ENCODE results near the gene MACF1.

The MACF1 gene

GRCh38 chr1:39398278-39399021 lies 194.0 kb downstream of the MACF1 start:
- no peak for DNase-seq

DNA sequence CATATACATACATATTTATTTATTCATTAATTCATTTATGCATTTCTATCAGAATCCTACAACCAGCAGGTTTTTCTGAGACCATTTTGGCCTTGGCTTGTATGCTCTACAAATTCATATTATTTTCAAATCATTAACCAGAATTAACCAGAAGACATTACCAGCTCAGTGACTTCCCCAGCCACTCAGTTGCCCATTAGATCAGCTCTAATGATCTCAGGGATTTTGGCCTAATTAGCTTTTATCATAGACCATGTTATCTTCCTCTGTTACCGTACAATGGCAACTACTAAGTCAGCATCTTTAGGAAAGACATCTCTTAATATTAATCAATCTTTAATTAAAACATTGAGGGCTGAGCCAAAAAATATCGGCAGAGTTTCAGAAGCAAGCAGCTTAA lies 196.6 kb downstream of the MACF1 start:
- no peak for DNase-seq

GRCh38 chr1:39404876-39405275 lies 200.4 kb downstream of the MACF1 start:
- no peak for DNase-seq

DNA sequence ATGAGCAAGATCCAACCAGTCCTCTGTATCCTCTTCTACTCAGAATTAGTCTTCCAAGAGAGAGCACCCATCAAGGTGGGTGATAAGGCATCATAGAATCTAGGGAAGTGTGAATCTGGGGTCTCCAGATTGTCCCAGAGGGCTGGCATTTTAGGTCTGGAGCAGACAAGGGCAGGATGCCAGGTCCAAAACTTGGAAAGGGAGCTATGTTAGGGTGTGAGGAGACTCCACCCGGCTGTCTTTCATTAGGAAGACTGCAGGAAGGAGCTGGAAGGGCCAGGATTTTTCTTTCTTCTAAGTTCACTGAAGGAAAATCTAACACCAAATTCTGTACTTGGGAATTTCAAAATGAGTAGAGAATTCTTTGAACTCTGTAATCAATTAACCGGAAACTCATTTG lies 200.9 kb downstream of the MACF1 start:
- no peak for DNase-seq

GRCh38 chr1:39406533-39407450 lies 202.3 kb downstream of the MACF1 start:
- no peak for DNase-seq

GRCh38 chr1:39407510-39407895 lies 203.0 kb downstream of the MACF1 start:
- no peak for DNase-seq

GRCh38 chr1:39407896-39408640 lies 203.6 kb downstream of the MACF1 start:
- DNase-seq: no peak

DNA sequence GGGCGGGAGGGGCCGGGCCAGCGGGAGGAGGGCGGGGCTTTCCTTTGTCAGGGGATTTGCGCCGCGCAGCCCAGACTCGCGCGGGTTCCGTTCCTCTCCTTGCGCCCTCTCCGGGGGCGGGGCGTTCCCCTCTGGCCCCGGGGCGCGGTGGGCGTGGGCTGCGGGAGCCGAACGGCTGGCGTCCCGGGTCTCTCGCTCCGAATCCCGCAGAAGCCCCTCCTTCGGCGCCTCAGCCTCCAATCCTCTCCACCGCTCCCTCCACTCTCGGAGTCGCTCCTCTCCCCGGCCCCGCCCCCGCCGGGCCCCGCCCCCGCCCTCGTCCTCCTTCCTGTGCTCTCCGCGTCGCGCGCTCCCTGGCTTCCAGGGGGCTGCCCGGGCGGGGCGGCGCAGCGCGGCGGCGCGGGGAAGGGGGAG lies 204.2 kb downstream of the MACF1 start:
- peak; percentile 80 for DNase-seq

DNA sequence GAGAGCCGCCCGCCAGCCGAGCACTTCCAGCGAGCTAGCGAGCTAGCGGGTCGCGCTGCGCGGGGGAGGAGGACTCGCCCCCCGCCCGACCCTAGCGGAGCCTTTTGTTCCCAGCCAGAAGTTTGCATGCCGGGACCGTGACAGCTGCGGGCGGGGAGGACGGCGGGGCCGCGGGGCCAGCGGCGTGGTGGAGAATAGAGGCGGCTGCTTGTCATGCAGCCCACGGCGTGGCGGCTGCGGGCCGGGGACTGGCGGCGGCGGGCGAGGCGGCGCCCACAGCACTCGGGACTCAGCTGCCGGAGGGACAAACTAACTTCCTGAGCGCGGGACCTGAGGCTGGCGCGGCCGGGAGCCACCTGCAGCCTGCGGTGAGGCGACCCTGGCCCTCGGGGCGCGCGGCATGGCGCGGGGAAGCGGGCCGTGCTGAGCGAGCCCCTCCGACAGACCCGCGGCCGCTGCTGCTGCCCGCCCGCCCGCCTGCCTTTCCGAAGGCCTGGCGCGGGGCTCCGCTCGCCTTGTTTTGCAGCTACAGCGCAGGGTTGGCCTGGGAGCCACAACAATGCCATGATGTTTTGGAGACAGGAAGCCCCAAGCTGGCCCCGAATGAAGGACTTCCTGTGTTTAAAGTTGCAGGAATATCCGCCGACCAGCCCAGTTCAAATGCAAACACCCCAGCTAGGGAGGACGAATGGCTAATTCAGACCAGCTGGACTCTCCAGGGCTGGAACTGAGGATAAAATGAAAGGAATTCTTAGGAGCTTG lies 204.7 kb downstream of the MACF1 start:
- DNase-seq: no peak

DNA sequence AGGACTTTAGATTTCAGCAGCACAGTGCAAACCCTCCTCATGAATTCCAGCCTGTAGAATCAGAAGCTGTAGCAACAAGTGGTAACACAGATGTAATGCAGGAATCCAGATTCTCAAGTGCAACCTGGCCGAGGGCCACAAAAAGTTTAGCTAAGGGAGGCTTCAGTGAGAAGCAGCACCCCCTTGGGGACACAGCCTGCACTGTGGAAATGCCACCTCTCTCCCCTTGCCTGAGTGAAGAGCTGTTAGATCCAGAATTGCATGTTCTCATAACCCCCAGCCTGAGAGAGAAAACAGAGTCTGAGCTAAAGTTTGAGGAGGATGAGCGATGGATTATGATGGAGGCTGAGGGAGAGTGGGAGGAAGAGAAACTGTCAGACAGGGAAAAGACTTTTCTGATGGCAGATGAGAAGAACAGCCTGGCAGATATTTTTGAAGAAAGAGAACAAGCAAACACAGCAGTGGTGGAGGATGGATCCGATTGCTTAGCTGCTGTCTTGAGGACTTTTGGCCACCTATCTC lies 206.5 kb downstream of the MACF1 start:
- DNase-seq: peak; percentile 34

DNA sequence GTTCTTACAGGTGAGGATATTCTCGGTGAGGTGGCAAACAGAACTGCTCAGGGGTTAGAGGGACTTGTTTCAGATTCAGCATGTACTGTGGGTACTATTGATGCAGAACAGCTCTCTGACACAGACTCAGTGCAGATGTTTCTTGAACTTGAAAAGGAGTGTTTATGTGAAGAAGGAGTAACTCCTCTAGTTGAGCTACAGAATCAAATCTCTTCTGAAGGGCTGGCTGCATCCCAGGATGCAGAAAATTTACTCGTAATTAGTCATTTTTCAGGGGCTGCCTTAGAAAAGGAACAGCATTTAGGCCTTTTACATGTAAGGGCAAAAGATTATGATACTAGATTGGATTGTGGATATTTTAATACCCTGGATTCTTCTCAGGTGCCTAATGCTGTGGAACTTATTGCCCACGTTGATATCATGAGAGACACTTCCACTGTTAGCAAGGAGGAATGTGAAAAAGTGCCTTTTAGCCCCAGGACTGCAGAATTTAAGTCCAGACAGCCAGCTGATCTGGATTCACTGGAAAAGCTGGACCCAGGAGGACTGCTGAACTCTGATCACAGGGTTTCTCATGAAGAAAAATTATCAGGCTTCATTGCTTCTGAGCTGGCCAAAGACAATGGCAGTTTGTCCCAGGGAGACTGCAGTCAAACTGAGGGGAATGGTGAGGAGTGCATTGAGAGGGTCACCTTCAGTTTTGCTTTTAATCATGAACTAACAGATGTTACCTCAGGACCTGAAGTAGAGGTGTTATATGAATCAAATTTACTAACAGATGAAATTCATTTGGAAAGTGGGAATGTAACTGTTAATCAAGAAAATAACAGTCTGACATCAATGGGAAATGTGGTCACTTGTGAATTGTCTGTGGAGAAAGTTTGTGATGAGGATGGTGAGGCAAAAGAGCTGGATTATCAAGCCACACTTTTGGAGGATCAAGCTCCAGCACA lies 207.3 kb downstream of the MACF1 start:
- no peak for DNase-seq

DNA sequence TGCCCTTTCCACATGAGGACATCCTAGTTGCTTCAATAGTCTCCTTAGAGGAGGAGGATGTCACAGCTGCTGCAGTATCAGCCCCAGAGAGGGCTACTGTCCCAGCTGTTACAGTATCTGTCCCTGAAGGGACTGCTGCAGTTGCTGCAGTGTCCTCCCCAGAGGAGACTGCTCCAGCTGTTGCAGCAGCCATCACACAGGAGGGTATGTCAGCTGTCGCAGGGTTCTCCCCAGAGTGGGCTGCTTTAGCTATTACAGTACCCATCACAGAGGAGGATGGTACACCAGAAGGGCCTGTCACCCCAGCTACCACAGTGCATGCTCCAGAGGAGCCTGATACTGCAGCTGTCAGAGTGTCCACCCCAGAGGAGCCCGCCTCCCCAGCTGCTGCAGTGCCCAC lies 208.4 kb downstream of the MACF1 start:
- DNase-seq: no peak

DNA sequence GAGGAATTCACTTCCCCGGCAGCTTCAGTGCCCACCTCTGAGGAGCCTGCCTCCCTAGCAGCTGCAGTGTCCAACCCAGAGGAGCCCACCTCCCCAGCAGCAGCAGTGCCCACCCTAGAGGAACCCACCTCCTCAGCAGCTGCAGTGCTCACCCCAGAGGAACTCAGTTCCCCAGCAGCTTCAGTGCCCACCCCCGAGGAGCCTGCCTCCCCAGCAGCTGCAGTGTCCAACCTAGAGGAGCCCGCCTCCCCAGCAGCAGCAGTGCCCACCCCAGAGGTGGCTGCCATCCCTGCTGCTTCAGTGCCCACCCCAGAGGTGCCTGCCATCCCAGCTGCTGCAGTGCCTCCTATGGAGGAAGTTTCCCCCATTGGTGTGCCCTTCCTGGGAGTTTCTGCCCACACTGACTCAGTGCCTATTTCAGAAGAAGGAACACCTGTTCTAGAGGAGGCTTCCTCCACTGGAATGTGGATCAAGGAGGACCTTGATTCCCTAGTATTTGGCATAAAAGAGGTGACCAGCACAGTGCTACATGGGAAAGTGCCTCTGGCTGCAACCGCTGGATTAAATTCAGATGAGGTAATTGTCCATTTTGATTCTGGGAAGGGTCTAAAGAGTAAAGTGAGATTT lies 209.5 kb downstream of the MACF1 start:
- DNase-seq: no peak

- DNase-seq: no peak
Observed at GRCh38 chr1:39415553-39415952, 211.1 kb downstream of the MACF1 start.

- no peak for DNase-seq
Observed at GRCh38 chr1:39416609-39417008, 212.1 kb downstream of the MACF1 start.

DNA sequence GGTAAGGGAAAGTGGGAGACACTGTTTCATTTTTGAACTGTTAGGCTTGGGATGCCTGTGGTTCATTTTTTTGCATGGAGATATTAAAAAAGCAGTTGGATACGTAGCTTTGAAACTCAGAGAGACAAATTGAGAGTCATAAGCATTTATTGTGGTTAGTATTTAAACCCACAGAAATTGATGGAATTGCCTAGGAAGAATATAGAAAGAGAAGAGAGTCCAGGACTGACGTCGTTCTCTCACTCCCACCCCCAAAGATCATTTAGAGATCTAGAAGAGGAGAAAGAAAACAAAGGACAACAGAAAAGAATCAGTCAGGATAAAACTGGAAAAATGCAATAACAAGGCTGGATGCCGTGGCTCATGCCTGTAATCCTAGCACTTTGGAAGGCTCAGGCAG lies 213.7 kb downstream of the MACF1 start:
- no peak for DNase-seq

DNA sequence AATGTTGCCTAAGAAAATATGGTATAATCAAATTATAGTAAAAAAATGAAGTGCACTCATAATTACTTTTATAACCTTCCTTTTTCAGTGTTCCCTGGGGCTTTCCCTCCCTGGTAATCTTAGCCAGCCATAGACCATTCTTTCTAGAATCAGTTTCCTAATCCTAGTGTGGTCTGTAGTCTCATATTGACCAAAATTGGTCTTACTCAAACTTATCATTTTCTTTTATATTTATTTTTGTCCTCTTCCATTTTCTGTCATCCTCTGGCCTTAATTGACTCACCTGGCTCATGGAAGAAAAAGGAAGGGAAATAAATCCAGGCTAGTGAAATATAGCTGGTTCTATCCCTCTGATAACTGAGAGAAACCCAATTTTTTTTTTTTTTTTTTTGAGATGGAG lies 216.0 kb downstream of the MACF1 start:
- DNase-seq: no peak

DNA sequence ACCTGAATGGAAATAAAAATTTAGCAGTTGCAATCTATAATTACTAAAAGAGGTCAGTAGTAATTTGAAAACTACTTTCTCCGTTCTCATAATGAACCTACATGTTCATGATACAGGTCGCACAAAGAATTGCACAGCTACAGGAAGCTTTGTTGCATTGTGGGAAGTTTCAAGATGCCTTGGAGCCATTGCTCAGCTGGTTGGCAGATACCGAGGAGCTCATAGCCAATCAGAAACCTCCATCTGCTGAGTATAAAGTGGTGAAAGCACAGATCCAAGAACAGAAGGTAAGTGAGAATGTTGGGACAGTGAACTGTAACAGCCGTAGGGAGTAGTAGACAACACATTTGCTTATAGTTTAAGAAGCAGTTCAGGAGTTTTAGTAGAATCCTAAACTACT lies 218.1 kb downstream of the MACF1 start:
- DNase-seq: no peak

DNA sequence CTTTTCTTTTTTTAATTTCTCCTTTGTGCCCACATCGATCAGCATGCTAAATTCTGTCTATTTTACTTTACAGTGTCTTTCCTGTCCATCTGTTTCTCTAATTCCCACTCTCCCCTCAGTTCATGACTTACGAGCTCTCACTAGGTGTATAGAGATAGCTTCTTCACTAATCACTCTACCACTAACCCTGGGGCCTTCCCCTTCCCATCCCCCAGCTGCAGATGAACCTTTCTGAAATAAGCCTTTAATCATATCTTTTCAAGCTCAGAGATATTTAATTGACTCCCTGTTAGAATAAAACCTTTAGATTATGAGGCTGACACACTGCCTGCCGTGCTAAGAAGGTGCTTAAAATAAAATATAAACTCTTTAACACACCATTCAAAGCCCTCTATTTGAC lies 220.7 kb downstream of the MACF1 start:
- DNase-seq: no peak

DNA sequence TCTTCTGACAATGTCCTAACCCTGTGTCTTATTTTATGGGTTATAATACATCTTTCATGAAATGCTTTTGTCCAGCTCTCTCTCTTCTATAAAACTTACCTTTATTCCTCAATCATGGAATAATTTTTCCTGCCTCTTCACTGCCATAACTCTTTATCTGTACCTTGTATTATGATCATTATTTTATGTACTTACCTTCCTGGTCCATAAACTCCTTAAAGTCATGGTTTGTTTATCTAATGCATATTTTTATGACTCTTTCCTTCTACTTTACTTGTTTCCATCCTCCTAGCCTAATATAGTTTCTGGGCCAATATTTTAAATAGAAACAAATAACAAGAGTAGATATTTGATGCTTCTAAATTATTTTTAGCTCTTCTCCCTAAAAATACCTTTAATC lies 221.1 kb downstream of the MACF1 start:
- DNase-seq: no peak

- no peak for DNase-seq
Observed at GRCh38 chr1:39426346-39426745, 221.9 kb downstream of the MACF1 start.
